ENCODE data around the gene PRKAR1B. TPM values are rescaled to one million over a fixed set of nuclear protein-coding genes. Genes with fewer than 3 reads are reported as not detected.

The PRKAR1B gene
- total RNA-seq, 2 experiments from 2014 or later = 22.5 to 41.6 TPM

DNA sequence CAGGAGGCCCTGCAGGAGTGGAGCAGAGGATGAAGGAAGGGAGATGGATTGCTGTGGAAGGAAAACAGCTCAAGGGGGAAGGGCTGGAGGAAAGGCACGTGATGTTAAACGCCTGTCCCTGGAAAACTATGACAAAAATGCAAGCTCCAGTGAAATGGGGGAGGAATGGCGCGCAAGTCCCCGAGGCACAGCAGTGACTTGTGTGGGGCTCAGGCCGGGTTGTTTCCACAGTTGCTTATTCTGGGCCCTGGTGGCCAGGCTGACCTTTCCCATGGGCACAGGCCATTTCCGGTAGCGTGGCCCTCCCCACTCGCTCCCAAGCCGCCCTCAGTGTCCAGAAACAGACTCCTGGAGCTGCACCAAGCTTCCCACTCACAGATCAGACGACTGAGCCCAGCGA, 139.3 kb downstream of the PRKAR1B start:
- H4K20me1 ChIP-seq (ENCODE audit: insufficient read depth, low read length) = no peaks in the 10 kb centered on the region
- BruUV-seq (replicated peaks) = no TSS peak
- no peaks in the 10 kb centered on the region for H3K9me2 ChIP-seq (ENCODE audit: insufficient read depth, low read length)
- no peaks in the 10 kb centered on the region for H3K4me1 ChIP-seq (ENCODE audit: insufficient read depth, low read length, poor library complexity, severe bottlenecking)
- H2AFZ ChIP-seq (ENCODE audit: low read length) = no peak overlapping the region
- no peak overlapping the region for H3K4me3 ChIP-seq (ENCODE audit: low read depth, low read length, poor library complexity, severe bottlenecking)
- CTCF ChIA-PET (ENCODE audit: unreplicated experiment) = no interaction called here
- no peak overlapping the region for H3K4me2 ChIP-seq (ENCODE audit: low read length)
- POLR2A ChIA-PET = no interaction called here
- no peak overlapping the region for H3K27ac ChIP-seq (ENCODE audit: low read depth, low read length, poor library complexity, severe bottlenecking)
- intact Hi-C loops (cut with micrococcal nuclease; ENCODE audit: unreplicated experiment) = no loop called here
- TF ChIP-seq, protein P1, sequence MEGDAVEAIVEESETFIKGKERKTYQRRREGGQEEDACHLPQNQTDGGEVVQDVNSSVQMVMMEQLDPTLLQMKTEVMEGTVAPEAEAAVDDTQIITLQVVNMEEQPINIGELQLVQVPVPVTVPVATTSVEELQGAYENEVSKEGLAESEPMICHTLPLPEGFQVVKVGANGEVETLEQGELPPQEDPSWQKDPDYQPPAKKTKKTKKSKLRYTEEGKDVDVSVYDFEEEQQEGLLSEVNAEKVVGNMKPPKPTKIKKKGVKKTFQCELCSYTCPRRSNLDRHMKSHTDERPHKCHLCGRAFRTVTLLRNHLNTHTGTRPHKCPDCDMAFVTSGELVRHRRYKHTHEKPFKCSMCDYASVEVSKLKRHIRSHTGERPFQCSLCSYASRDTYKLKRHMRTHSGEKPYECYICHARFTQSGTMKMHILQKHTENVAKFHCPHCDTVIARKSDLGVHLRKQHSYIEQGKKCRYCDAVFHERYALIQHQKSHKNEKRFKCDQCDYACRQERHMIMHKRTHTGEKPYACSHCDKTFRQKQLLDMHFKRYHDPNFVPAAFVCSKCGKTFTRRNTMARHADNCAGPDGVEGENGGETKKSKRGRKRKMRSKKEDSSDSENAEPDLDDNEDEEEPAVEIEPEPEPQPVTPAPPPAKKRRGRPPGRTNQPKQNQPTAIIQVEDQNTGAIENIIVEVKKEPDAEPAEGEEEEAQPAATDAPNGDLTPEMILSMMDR (conservative IDR thresholded peaks at IDR 0.05; ENCODE audit: low read length) = no peak
- TF ChIP-seq EZH2phosphoT487 (IDR thresholded peaks at IDR 0.05; ENCODE audit: borderline replicate concordance, low read depth, low read length) = no peak
- DNase-seq (ENCODE audit: low spot score) = no peak
- no peaks in the 10 kb centered on the region for H3K9me3 ChIP-seq (ENCODE audit: low read length)
- no peaks in the 10 kb centered on the region for H3K79me2 ChIP-seq (ENCODE audit: insufficient read depth, low read depth, low read length)
- H3K36me3 ChIP-seq (ENCODE audit: insufficient read depth, low read length) = peaks cover 70% of the 10 kb centered on the region

DNA sequence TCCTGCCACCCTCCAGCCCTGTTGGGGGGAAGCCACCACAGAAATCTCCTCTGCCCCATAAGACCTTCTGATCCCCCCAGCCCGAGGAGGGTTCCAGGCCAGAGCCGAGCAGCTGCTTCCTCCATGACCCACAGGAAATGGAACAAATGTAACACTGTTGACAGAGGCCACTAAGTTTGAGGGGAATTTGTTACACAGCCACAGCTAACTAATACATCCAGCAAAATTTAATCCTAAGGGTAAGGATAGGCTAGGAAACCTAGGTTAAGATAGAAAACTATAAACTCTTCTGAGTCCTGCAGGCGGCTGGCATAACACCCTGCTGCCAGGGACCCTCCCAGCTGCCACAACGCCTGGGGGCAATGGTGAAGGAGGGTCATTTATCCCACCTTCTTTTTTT, 140.6 kb downstream of the PRKAR1B start:
- TF ChIP-seq EZH2phosphoT487 (IDR thresholded peaks at IDR 0.05; ENCODE audit: borderline replicate concordance, low read depth, low read length) = no peak
- TF ChIP-seq, protein P1 (conservative IDR thresholded peaks at IDR 0.05; ENCODE audit: low read length) = no peak
- DNase-seq (ENCODE audit: low spot score) = no peak
- H3K9me2 ChIP-seq (ENCODE audit: insufficient read depth, low read length) = no peaks in the 10 kb centered on the region
- no peaks in the 10 kb centered on the region for H3K4me1 ChIP-seq (ENCODE audit: insufficient read depth, low read length, poor library complexity, severe bottlenecking)
- H3K79me2 ChIP-seq (ENCODE audit: insufficient read depth, low read depth, low read length) = no peaks in the 10 kb centered on the region
- no peak overlapping the region for H3K4me3 ChIP-seq (ENCODE audit: low read depth, low read length, poor library complexity, severe bottlenecking)
- no peak overlapping the region for H3K4me2 ChIP-seq (ENCODE audit: low read length)
- no TSS peak for BruUV-seq (replicated peaks)
- no peak overlapping the region for H3K27ac ChIP-seq (ENCODE audit: low read depth, low read length, poor library complexity, severe bottlenecking)
- ChIA-PET POLR2A (no interaction called here), CTCF (ENCODE audit: unreplicated experiment) (no interaction called here)
- intact Hi-C loops (cut with micrococcal nuclease; ENCODE audit: unreplicated experiment) = no loop called here
- H3K36me3 ChIP-seq (ENCODE audit: insufficient read depth, low read length) = peaks cover 70% of the 10 kb centered on the region
- no peaks in the 10 kb centered on the region for H4K20me1 ChIP-seq (ENCODE audit: insufficient read depth, low read length)
- H2AFZ ChIP-seq (ENCODE audit: low read length) = no peak overlapping the region
- H3K9me3 ChIP-seq (ENCODE audit: low read length) = no peaks in the 10 kb centered on the region

DNA sequence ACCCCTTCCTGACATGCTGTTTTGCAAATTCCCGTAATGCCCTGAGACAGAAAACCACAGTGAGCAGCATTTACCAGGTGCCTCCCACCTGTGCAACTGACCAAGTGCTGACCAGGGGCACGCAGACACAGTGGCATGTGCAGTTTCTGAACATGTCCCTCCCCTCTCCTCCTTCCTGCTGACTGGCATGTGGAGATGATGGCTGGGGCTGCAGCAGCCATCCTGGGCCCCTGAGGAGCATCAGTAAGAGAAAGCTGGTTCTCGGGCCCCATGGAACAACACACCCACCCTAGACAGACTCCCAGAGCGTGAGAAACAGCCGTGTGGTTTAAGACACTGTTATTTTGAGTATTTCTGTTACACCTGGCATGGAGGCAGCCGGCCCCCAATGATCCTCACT, 141.2 kb downstream of the PRKAR1B start:
- ChIA-PET CTCF (ENCODE audit: unreplicated experiment) (no interaction called here), POLR2A (no interaction called here)
- intact Hi-C loops (cut with micrococcal nuclease; ENCODE audit: unreplicated experiment) = no loop called here
- Histone ChIP-seq H3K9me3 (ENCODE audit: low read length) (no peaks in the 10 kb centered on the region), H3K9me2 (ENCODE audit: insufficient read depth, low read length) (no peaks in the 10 kb centered on the region), H3K4me3 (ENCODE audit: low read depth, low read length, poor library complexity, severe bottlenecking) (no peak overlapping the region), H3K4me1 (ENCODE audit: insufficient read depth, low read length, poor library complexity, severe bottlenecking) (no peaks in the 10 kb centered on the region), H3K79me2 (ENCODE audit: insufficient read depth, low read depth, low read length) (no peaks in the 10 kb centered on the region), H2AFZ (ENCODE audit: low read length) (no peak overlapping the region), H4K20me1 (ENCODE audit: insufficient read depth, low read length) (no peaks in the 10 kb centered on the region), H3K27ac (ENCODE audit: low read depth, low read length, poor library complexity, severe bottlenecking) (no peak overlapping the region), H3K36me3 (ENCODE audit: insufficient read depth, low read length) (peaks cover 65% of the 10 kb centered on the region), H3K4me2 (ENCODE audit: low read length) (no peak overlapping the region)
- BruUV-seq (replicated peaks) = no TSS peak
- no peak for DNase-seq (ENCODE audit: low spot score)
- TF ChIP-seq EZH2phosphoT487 (IDR thresholded peaks at IDR 0.05; ENCODE audit: borderline replicate concordance, low read depth, low read length) = no peak
- TF ChIP-seq, protein P1 (conservative IDR thresholded peaks at IDR 0.05; ENCODE audit: low read length) = no peak
